PC-9 (cell line): Measurements from ENCODE around the gene FARS2. TPM values are rescaled to one million over a fixed set of nuclear protein-coding genes. Genes with fewer than 3 reads are reported as not detected.

Source experiments
- BruUV-seq: library from RNA; stranded (reverse); fragments of 400-500 nt; replicated peaks from 2 replicates; lab custom pipeline; 2021; lab: Mats Ljungman, UMichigan
- CTCF ChIA-PET: fragments of 300-600 bp; sonication (Branson Sonifier 250); formaldehyde crosslinking; loops from one replicate; lab custom pipeline; 2022; ENCODE audit warnings: antibody characterized with exemption; lab: Charles Lee
- POLR2A ChIA-PET: fragments of 300-600 bp; sonication (Branson Sonifier 250); formaldehyde crosslinking; loops from one replicate; lab custom pipeline; 2022; ENCODE audit warnings: antibody characterized with exemption; ENCODE audit not compliant: unreplicated experiment; lab: Charles Lee
- DNase-seq, 2 experiments: peaks; one replicate each; pipeline versions ENCODE4 v3.0.0 to v3.0.0-alpha.2; 2015 to 2022; ENCODE audit warnings: mixed read lengths in 1 of 2
- H2AFZ ChIP-seq: fragments of 200-600 bp; sonication (generic); 2 replicates; pipeline ENCODE4 v1.8.1; 2017; ENCODE audit warnings: antibody characterized with exemption
- H3F3A ChIP-seq: fragments of 200-600 bp; sonication (generic); 2 replicates; pipeline ENCODE4 v1.8.1; 2017; ENCODE audit warnings: antibody characterized with exemption, mild to moderate bottlenecking, low read depth; ENCODE audit not compliant: insufficient read depth
- H3K27ac ChIP-seq: fragments of 200-600 bp; sonication (generic); 2 replicates; pipeline ENCODE4 v1.6.1; 2016; ENCODE audit warnings: mixed run types
- H3K27me3 ChIP-seq: fragments of 200-600 bp; sonication (generic); 2 replicates; pipeline ENCODE4 v1.6.1; 2016; ENCODE audit warnings: low read depth, mixed run types; ENCODE audit not compliant: insufficient read depth
- H3K36me3 ChIP-seq: fragments of 200-600 bp; sonication (generic); 2 replicates; pipeline ENCODE4 v1.6.1; 2016; ENCODE audit warnings: low read depth, mixed run types
- H3K4me1 ChIP-seq: fragments of 200-600 bp; sonication (generic); replicated peaks from 2 replicates; pipeline ENCODE4 v1.6.1; 2016; ENCODE audit warnings: mixed run types; ENCODE audit not compliant: insufficient read depth
- H3K4me2 ChIP-seq: fragments of 200-600 bp; sonication (generic); 2 replicates; pipeline ENCODE4 v1.6.1; 2017; ENCODE audit warnings: mixed run types
- H3K4me3 ChIP-seq: fragments of 200-600 bp; sonication (generic); 2 replicates; pipeline ENCODE4 v1.6.1; 2016; ENCODE audit warnings: mixed run types
- H3K79me2 ChIP-seq: fragments of 200-600 bp; sonication (generic); 2 replicates; pipeline ENCODE4 v1.6.1; 2017; ENCODE audit warnings: low read depth, mixed run types
- H3K9me2 ChIP-seq: fragments of 200-600 bp; sonication (generic); 2 replicates; pipeline ENCODE4 v1.8.1; 2017; ENCODE audit warnings: mild to moderate bottlenecking; ENCODE audit not compliant: insufficient read depth
- H3K9me3 ChIP-seq: fragments of 200-600 bp; sonication (generic); 2 replicates; pipeline ENCODE4 v1.8.1; 2016; ENCODE audit warnings: low read depth; ENCODE audit not compliant: insufficient read depth
- H4K20me1 ChIP-seq: fragments of 200-600 bp; sonication (generic); 2 replicates; pipeline ENCODE4 v1.8.1; 2017; ENCODE audit not compliant: insufficient read depth
- EZH2 ChIP-seq: fragments of 200-600 bp; sonication (generic); IDR thresholded peaks from 2 replicates; pipeline ENCODE4 v1.8.0; 2017; ENCODE audit warnings: antibody characterized with exemption, low read depth
- intact Hi-C: fragments of 100-400 bp; cut with micrococcal nuclease; formaldehyde crosslinking; loops from one replicate; pipeline ENCODE4 v1.10.0; 2022; ENCODE audit not compliant: unreplicated experiment
- total RNA-seq: library from RNA; stranded (reverse); gene quantifications from 2 replicates; pipeline ENCODE4 v1.2.3, GENCODE V29; 2021
- TF ChIP-seq, protein P1 (sequence below): fragments of 200-600 bp; sonication (generic); conservative IDR thresholded peaks from 2 replicates; pipeline ENCODE4 v1.6.1; 2017; ENCODE audit warnings: mixed run types, antibody characterized with exemption, mild to moderate bottlenecking, moderate library complexity

Gene FARS2
- total RNA-seq, 1 experiment from 2014 or later: 26.7 TPM

DNA sequence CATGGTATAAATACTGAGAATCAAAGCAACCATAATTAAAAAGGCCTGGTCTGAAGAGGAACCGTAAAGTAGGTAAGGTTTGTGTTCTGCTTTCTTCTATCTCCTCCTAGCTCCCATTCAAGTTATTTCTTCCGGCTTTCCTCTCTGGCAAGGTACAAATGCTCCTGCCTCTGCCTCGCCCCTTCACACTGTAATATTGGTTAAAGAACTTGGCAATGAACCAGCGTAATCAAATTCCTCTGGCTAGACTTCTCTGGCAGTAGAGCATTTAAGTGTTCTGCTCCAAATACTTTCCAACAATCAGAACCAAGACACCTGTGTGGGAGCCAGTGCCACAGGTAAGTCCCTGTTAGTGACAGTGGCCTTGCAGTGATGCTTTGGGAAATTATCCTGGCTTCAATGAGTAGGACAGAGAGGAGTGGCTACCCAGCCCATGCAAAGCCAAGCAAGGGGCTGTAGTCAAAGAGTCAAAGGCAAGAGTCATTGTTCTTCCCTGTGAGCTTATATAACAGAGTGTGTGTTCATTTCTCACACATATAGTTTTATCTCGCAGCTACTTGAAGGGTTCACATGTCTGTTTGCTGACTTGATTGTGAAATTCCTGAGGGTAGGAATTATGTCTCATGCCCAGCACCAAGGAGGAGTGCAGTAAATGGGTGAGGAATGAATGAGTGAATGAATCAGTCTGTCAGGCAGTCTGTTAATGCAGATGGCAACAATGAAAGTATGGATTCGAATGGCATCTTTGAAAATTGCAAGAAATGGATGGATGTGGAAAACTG lies 416.1 kb downstream of the FARS2 start:
- ChIA-PET CTCF (no interaction called here), POLR2A (no interaction called here)
- H3K4me3 ChIP-seq: no peak overlapping the region
- no peak for TF ChIP-seq EZH2
- TF ChIP-seq, protein P1, sequence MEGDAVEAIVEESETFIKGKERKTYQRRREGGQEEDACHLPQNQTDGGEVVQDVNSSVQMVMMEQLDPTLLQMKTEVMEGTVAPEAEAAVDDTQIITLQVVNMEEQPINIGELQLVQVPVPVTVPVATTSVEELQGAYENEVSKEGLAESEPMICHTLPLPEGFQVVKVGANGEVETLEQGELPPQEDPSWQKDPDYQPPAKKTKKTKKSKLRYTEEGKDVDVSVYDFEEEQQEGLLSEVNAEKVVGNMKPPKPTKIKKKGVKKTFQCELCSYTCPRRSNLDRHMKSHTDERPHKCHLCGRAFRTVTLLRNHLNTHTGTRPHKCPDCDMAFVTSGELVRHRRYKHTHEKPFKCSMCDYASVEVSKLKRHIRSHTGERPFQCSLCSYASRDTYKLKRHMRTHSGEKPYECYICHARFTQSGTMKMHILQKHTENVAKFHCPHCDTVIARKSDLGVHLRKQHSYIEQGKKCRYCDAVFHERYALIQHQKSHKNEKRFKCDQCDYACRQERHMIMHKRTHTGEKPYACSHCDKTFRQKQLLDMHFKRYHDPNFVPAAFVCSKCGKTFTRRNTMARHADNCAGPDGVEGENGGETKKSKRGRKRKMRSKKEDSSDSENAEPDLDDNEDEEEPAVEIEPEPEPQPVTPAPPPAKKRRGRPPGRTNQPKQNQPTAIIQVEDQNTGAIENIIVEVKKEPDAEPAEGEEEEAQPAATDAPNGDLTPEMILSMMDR: no peak
- H3K4me2 ChIP-seq: no peak overlapping the region
- BruUV-seq: no TSS peak
- no peak overlapping the region for H3K27ac ChIP-seq
- H3K27me3 ChIP-seq: no peaks in the 10 kb centered on the region
- no peaks in the 10 kb centered on the region for H3K36me3 ChIP-seq
- H3K9me3 ChIP-seq: no peaks in the 10 kb centered on the region
- no peak overlapping the region for H2AFZ ChIP-seq
- H3F3A ChIP-seq: no peaks in the 10 kb centered on the region
- H3K9me2 ChIP-seq: no peaks in the 10 kb centered on the region
- intact Hi-C loops: no loop called here
- no peaks in the 10 kb centered on the region for H4K20me1 ChIP-seq
- no peaks in the 10 kb centered on the region for H3K4me1 ChIP-seq
- no peaks in the 10 kb centered on the region for H3K79me2 ChIP-seq
- no peak for DNase-seq

DNA sequence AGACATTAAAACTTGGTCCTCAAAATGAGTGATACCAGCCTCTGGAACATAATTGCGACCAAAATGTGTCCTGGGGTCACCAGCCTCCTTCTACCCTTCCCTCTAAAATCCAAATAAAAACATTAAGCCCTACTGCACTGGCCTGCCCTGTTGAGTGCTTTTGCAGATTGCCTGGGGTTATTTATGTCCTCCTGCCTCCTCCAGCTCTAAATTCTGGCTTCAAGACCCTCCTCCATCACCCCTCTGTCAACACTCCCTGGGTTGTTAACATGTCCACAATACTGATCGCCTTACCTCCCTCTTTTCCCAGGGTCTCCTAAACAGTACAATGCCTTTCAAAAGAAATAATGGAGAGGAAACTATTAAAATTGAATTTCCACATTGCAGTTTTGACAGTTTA lies 418.0 kb downstream of the FARS2 start:
- intact Hi-C loops: no loop called here
- no peaks in the 10 kb centered on the region for H4K20me1 ChIP-seq
- CTCF ChIA-PET: no interaction called here
- no peaks in the 10 kb centered on the region for H3K4me1 ChIP-seq
- H3K9me3 ChIP-seq: no peaks in the 10 kb centered on the region
- H3K4me2 ChIP-seq: no peak overlapping the region
- H2AFZ ChIP-seq: no peak overlapping the region
- no peak overlapping the region for H3K27ac ChIP-seq
- DNase-seq: no peak
- no peaks in the 10 kb centered on the region for H3K79me2 ChIP-seq
- H3K27me3 ChIP-seq: no peaks in the 10 kb centered on the region
- no peaks in the 10 kb centered on the region for H3F3A ChIP-seq
- H3K9me2 ChIP-seq: no peaks in the 10 kb centered on the region
- no peak for TF ChIP-seq EZH2
- TF ChIP-seq, protein P1: no peak
- POLR2A ChIA-PET: no interaction called here
- H3K4me3 ChIP-seq: no peak overlapping the region
- no TSS peak for BruUV-seq
- no peaks in the 10 kb centered on the region for H3K36me3 ChIP-seq

DNA sequence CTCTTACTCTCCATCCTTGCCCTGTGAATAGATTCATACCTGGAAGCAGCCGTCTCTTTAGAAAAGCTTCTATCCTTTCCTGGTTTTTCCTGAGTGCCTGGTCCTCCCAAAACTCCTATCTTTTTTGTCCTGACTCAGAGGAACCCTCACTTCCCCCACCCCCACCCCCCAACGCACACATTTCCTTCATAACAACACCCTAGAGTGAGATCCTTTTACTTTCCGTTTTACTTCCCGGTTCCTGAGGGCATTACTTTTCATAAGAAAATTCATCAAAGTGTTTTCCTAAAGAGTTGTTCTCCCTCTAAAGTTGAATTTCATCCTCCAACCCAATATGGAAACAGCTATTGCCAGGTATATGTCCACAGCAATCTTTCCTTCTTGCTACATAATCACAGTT lies 418.4 kb downstream of the FARS2 start:
- no peak for DNase-seq
- CTCF ChIA-PET: no interaction called here

More for the DNA sequence above, 418.4 kb downstream of the FARS2 start:
- TF ChIP-seq EZH2: no peak
- Histone ChIP-seq H3K4me3 (no peak overlapping the region), H3K36me3 (no peaks in the 10 kb centered on the region), H4K20me1 (no peaks in the 10 kb centered on the region), H3F3A (no peaks in the 10 kb centered on the region), H3K79me2 (no peaks in the 10 kb centered on the region), H3K9me2 (no peaks in the 10 kb centered on the region), H3K4me1 (no peaks in the 10 kb centered on the region), H2AFZ (no peak overlapping the region), H3K4me2 (no peak overlapping the region), H3K27ac (no peak overlapping the region), H3K27me3 (no peaks in the 10 kb centered on the region), H3K9me3 (no peaks in the 10 kb centered on the region)
- intact Hi-C loops: no loop called here
- BruUV-seq: no TSS peak
- POLR2A ChIA-PET: interaction anchor here (0.6 kb wide), 1 partner anchor 50 kb away, joined by 16 read pairs; no protein-coding TSS in a partner anchor
